Right renal pelvis (tissue), 4 donors: ENCODE data around the gene CCDC149. TPM values are rescaled to one million over a fixed set of nuclear protein-coding genes. Genes with fewer than 3 reads are reported as not detected.

Experiments
- DNase-seq, 4 donors: peaks; one replicate each; pipeline ENCODE4 v3.0.0-alpha.2; 2013; ENCODE audit warnings: low read depth in 4 of 4, low spot score in 3 of 4, missing footprints in 1 of 4
- polyA plus RNA-seq, 4 donors: library from polyadenylated mRNA; unstranded; fragments of 120-200 nt; gene quantifications; one replicate each; pipeline ENCODE4 v1.2.1, GENCODE V29; 2013; ENCODE audit not compliant: insufficient read length in 4 of 4

CCDC149 gene
- 10 to 100 TPM; 16.7 to 21.6 (median 17.4) TPM for polyA plus RNA-seq

GRCh38 chr4:24912252-24913118, at the start of gene CCDC149:
Gene CCDC149 (minus strand): TSS chr4:24913042. CDS start chr4:24912864, 178 bp downstream.
- DNase-seq = peak in 2 of 4 donors; percentile 50 to 59

- DNase-seq = no peak
Measured at GRCh38 chr4:24957886-24958285, 45.0 kb upstream of the CCDC149 start.

- no peak for DNase-seq
Measured at GRCh38 chr4:24956763-24957162, 43.9 kb upstream of the CCDC149 start.

GRCh38 chr4:24956091-24956490, 43.2 kb upstream of the CCDC149 start:
- no peak for DNase-seq

- DNase-seq = no peak
Measured at GRCh38 chr4:24952667-24953066, 39.8 kb upstream of the CCDC149 start.

- no peak for DNase-seq
Measured at GRCh38 chr4:24949970-24950369, 37.1 kb upstream of the CCDC149 start.

- no peak for DNase-seq
Measured at GRCh38 chr4:24937917-24938281, 25.1 kb upstream of the CCDC149 start.

- DNase-seq = no peak
Measured at GRCh38 chr4:24937176-24937916, 24.5 kb upstream of the CCDC149 start.

GRCh38 chr4:24935856-24936255, 23.0 kb upstream of the CCDC149 start:
- DNase-seq = no peak

GRCh38 chr4:24934311-24934710, 21.5 kb upstream of the CCDC149 start:
- DNase-seq = no peak

GRCh38 chr4:24933684-24934275, 20.9 kb upstream of the CCDC149 start:
- DNase-seq = no peak

GRCh38 chr4:24932515-24933225, 19.8 kb upstream of the CCDC149 start:
- DNase-seq = no peak

- DNase-seq = no peak
Measured at GRCh38 chr4:24930151-24930550, 17.3 kb upstream of the CCDC149 start.

GRCh38 chr4:24928708-24929107, 15.9 kb upstream of the CCDC149 start:
- no peak for DNase-seq

GRCh38 chr4:24927049-24927448, 14.2 kb upstream of the CCDC149 start:
- no peak for DNase-seq

- DNase-seq = no peak
Measured at GRCh38 chr4:24924309-24924781, 11.5 kb upstream of the CCDC149 start.

GRCh38 chr4:24923550-24923949, 10.7 kb upstream of the CCDC149 start:
- no peak for DNase-seq

- no peak for DNase-seq
Measured at GRCh38 chr4:24923002-24923401, 10.2 kb upstream of the CCDC149 start.

GRCh38 chr4:24922416-24922815, 9.6 kb upstream of the CCDC149 start:
- DNase-seq = no peak

GRCh38 chr4:24921491-24921890, 8.6 kb upstream of the CCDC149 start:
- no peak for DNase-seq

- no peak for DNase-seq
Measured at GRCh38 chr4:24920008-24920407, 7.2 kb upstream of the CCDC149 start.
